SK-N-SH (cell line): ENCODE data around the gene PEX11G. TPM values are rescaled to one million over a fixed set of nuclear protein-coding genes. Genes with fewer than 3 reads are reported as not detected.

Source experiments
- CTCF ChIA-PET: fragments of 300-600, 350-600 bp; formaldehyde crosslinking; extraction: SDS; loops from one replicate; lab custom pipeline; 2021; lab: Yijun Ruan, JAX
- POLR2A ChIA-PET: fragments of 350-600 bp; sonication (Branson Sonifier 250); formaldehyde crosslinking; extraction: SDS; loops from one replicate; lab custom pipeline; 2020; ENCODE audit warnings: antibody characterized with exemption, inconsistent platforms; lab: Yijun Ruan, JAX
- DNase-seq: peaks from one replicate; pipeline ENCODE4 v3.0.0; 2012
- H2AFZ ChIP-seq: fragments of 200-600 bp; sonication (generic); 2 replicates; pipeline ENCODE4 v1.8.1; 2016; ENCODE audit warnings: antibody characterized with exemption, mild to moderate bottlenecking, low read depth
- H3F3A ChIP-seq: fragments of 200-600 bp; sonication (generic); replicated peaks from 2 replicates; pipeline ENCODE3; 2016; ENCODE audit warnings: antibody characterized with exemption, mild to moderate bottlenecking; ENCODE audit not compliant: insufficient read depth
- H3K27ac ChIP-seq, 2 experiments: fragments of 200-500 bp in 1 of 2; fragments of 200-600 bp in 1 of 2; sonication (Bioruptor generic) in 1 of 2; sonication (generic), shearing (Covaris generic) in 1 of 2; 2 replicates each; pipeline versions ENCODE4 v1.5.1 to v1.6.1; 2014 to 2016; ENCODE audit warnings: low read depth in 2 of 2, inconsistent platforms in 1 of 2, low read length in 1 of 2, mild to moderate bottlenecking in 1 of 2, mixed read lengths in 1 of 2
- H3K27me3 ChIP-seq: fragments of 200-600 bp; sonication (generic), shearing (Covaris generic); 2 replicates; pipeline ENCODE4 v1.6.1; 2016; ENCODE audit warnings: mixed run types; ENCODE audit not compliant: insufficient read depth
- H3K36me3 ChIP-seq, 2 experiments: fragments of 200-500 bp in 1 of 2; fragments of 200-600 bp in 1 of 2; sonication (Bioruptor generic) in 1 of 2; sonication (generic) in 1 of 2; replicated peaks in 1 of 2; 2 replicates each; pipeline versions ENCODE3 to v1.5.1; 2014 to 2016; ENCODE audit warnings: low read length in 1 of 2, mild to moderate bottlenecking in 1 of 2; ENCODE audit not compliant: insufficient read depth in 2 of 2, control insufficient read depth in 1 of 2
- H3K4me1 ChIP-seq, 2 experiments: fragments of 200-500 bp in 1 of 2; fragments of 200-600 bp in 1 of 2; sonication (Bioruptor generic) in 1 of 2; sonication (generic), shearing (Covaris generic) in 1 of 2; 2 replicates each; pipeline versions ENCODE4 v1.5.1 to v1.6.1; 2014 to 2016; ENCODE audit warnings: low read depth in 1 of 2, low read length in 1 of 2, mixed run types in 1 of 2; ENCODE audit not compliant: insufficient read depth in 2 of 2, control insufficient read depth in 1 of 2
- H3K4me2 ChIP-seq: fragments of 200-600 bp; sonication (generic), shearing (Covaris generic); 2 replicates; pipeline ENCODE4 v1.6.1; 2017; ENCODE audit warnings: mixed run types
- H3K4me3 ChIP-seq, 2 experiments: fragments of 200-500 bp in 1 of 2; fragments of 200-600 bp in 1 of 2; sonication (Bioruptor generic) in 1 of 2; sonication (generic), shearing (Covaris generic) in 1 of 2; 2 replicates each; pipeline versions ENCODE4 v1.5.1 to v1.8.1; 2014 to 2016; ENCODE audit warnings: low read depth in 2 of 2, inconsistent platforms in 1 of 2, low read length in 1 of 2, mild to moderate bottlenecking in 1 of 2, mixed read lengths in 1 of 2, moderate library complexity in 1 of 2
- H3K79me2 ChIP-seq: fragments of 200-600 bp; sonication (generic); 2 replicates; pipeline ENCODE4 v1.8.1; 2017; ENCODE audit warnings: mild to moderate bottlenecking; ENCODE audit not compliant: insufficient read depth
- H3K9ac ChIP-seq: fragments of 200-600 bp; sonication (generic); 2 replicates; pipeline ENCODE4 v1.6.1; 2017; ENCODE audit warnings: mixed run types
- H3K9me2 ChIP-seq: fragments of 200-600 bp; sonication (generic); 2 replicates; pipeline ENCODE4 v1.6.1; 2017; ENCODE audit warnings: mixed run types
- H3K9me3 ChIP-seq: fragments of 200-600 bp; sonication (generic); 2 replicates; pipeline ENCODE4 v1.6.1; 2017; ENCODE audit warnings: mixed run types, mild to moderate bottlenecking, moderate library complexity
- H4K20me1 ChIP-seq: fragments of 200-600 bp; sonication (generic); 2 replicates; pipeline ENCODE4 v1.6.1; 2017; ENCODE audit warnings: mild to moderate bottlenecking, mixed run types; ENCODE audit not compliant: insufficient read depth
- CHD2 ChIP-seq: fragments of 150-350 bp; IDR thresholded peaks from 2 replicates; pipeline ENCODE4 v1.6.1; 2018; ENCODE audit warnings: low read length; ENCODE audit not compliant: partially characterized antibody
- EP300 ChIP-seq, 2 experiments: IDR thresholded peaks; 2 replicates each; pipeline versions ENCODE4 v1.4.0 to v1.6.1; 2012; ENCODE audit warnings: borderline replicate concordance in 1 of 2, low read depth in 1 of 2, low read length in 1 of 2
- EZH2phosphoT487 ChIP-seq: fragments of 200-600 bp; sonication (generic); IDR thresholded peaks from 2 replicates; pipeline ENCODE4 v1.6.1; 2017; ENCODE audit warnings: low read depth, mixed run types, mild to moderate bottlenecking, antibody characterized with exemption, moderate library complexity, borderline replicate concordance
- FOXJ3 ChIP-seq: sonication (generic); formaldehyde crosslinking; IDR thresholded peaks from 2 replicates; pipeline ENCODE4 v1.5.1; 2020; ENCODE audit warnings: mild to moderate bottlenecking, missing genetic modification reagents
- FOXM1 ChIP-seq: IDR thresholded peaks from 2 replicates; pipeline ENCODE4 v1.4.0; 2012; ENCODE audit warnings: low read depth, mild to moderate bottlenecking
- GATA2 ChIP-seq: sonication (generic); formaldehyde crosslinking; IDR thresholded peaks from 2 replicates; pipeline ENCODE4 v1.5.0; 2020; ENCODE audit warnings: mild to moderate bottlenecking, missing genetic modification reagents
- IRF3 ChIP-seq: fragments of 150-350 bp; IDR thresholded peaks from 2 replicates; pipeline ENCODE4 v1.6.1; 2016; ENCODE audit warnings: mild to moderate bottlenecking, low read depth, low read length
- JUND ChIP-seq: IDR thresholded peaks from 2 replicates; pipeline ENCODE4 v1.4.0; 2012
- MAX ChIP-seq: IDR thresholded peaks from 2 replicates; pipeline ENCODE4 v1.4.0; 2012; ENCODE audit warnings: low read depth
- MEF2A ChIP-seq: IDR thresholded peaks from 2 replicates; pipeline ENCODE4 v1.4.0; 2012; ENCODE audit warnings: low read depth, borderline replicate concordance
- NFIC ChIP-seq: IDR thresholded peaks from 2 replicates; pipeline ENCODE4 v1.4.0; 2012; ENCODE audit warnings: borderline replicate concordance
- PBX3 ChIP-seq: IDR thresholded peaks from 2 replicates; pipeline ENCODE4; 2012
- POLR2AphosphoS5 ChIP-seq: IDR thresholded peaks from 2 replicates; pipeline ENCODE4 v1.6.1; 2012; ENCODE audit warnings: low read depth, low read length
- RCOR1 ChIP-seq: fragments of 150-350 bp; IDR thresholded peaks from 2 replicates; pipeline ENCODE4 v1.6.1; 2017; ENCODE audit warnings: antibody characterized with exemption, low read length
- SMC3 ChIP-seq: IDR thresholded peaks from 2 replicates; pipeline ENCODE4 v1.6.1; 2012; ENCODE audit warnings: low read depth, low read length, improper control_type of control experiment
- TAF1 ChIP-seq: IDR thresholded peaks from 2 replicates; pipeline ENCODE4 v1.6.1; 2012; ENCODE audit warnings: low read depth, mild to moderate bottlenecking, low read length, moderate library complexity, borderline replicate concordance
- TCF12 ChIP-seq: IDR thresholded peaks from 2 replicates; pipeline ENCODE4 v1.4.0; 2012
- TEAD4 ChIP-seq: IDR thresholded peaks from 2 replicates; pipeline ENCODE4 v1.4.0; 2012; ENCODE audit warnings: mild to moderate bottlenecking, borderline replicate concordance; ENCODE audit not compliant: insufficient read depth
- ZBTB33 ChIP-seq: IDR thresholded peaks from 2 replicates; pipeline ENCODE4 v1.4.0; 2012; ENCODE audit warnings: low read depth, borderline replicate concordance
- WGBS: methylation state at CpG from one replicate; pipeline ENCODE4 v1.1.6; 2017; ENCODE audit warnings: low lambda C conversion rate; 5-methylcytosine and 5-hydroxymethylcytosine counted together
- polyA plus RNA-seq, 3 experiments: library from polyadenylated mRNA; depleted of rRNA; stranded (reverse); fragments of >200 nt; gene quantifications; 2 replicates each; pipeline ENCODE4 v1.2.3, GENCODE V29; 2012

PEX11G gene
- polyA plus RNA-seq, 1 of the 3 experiments (the other 2 are of a cell fraction): 6.1 TPM

GRCh38 chr19:7524992-7525739 is 36.3 kb upstream of the PEX11G start:
- CTCF ChIA-PET: no interaction called here
- 97% methylated on average over 14 of the region's 20 CpGs for WGBS
- POLR2A ChIA-PET: no interaction called here

More at GRCh38 chr19:7524992-7525739, 36.3 kb upstream of the PEX11G start:
- H3K27ac ChIP-seq: no peak overlapping the region
- H3K79me2 ChIP-seq: peaks cover 7% of the 10 kb centered on the region
- H3F3A ChIP-seq: peaks cover 12% of the 10 kb centered on the region
- H2AFZ ChIP-seq: no peak overlapping the region
- peaks cover 5 to 14% of the 10 kb centered on the region in 2 experiments; a peak in 2 of 4 replicates for H3K4me1 ChIP-seq
- H3K9ac ChIP-seq: no peak overlapping the region
- DNase-seq: no peak
- TF ChIP-seq EZH2phosphoT487 (no peak), FOXM1 (no peak), JUND (no peak), MEF2A (no peak), MAX (no peak), TCF12 (no peak), NFIC (no peak), CHD2 (no peak), POLR2AphosphoS5 (no peak), ZBTB33 (no peak), TEAD4 (no peak), FOXJ3 (CRISPR knock-in tag) (no peak), PBX3 (no peak), EP300 (IDR thresholded peaks at IDR 0.05; ENCODE audit: borderline replicate concordance in 1 of 2, low read depth in 1 of 2, low read length in 1 of 2) (no peak), TAF1 (no peak), GATA2 (CRISPR knock-in tag) (no peak), SMC3 (no peak), IRF3 (no peak), RCOR1 (no peak)
- peaks cover 0 to 7% of the 10 kb centered on the region in 2 experiments for H3K36me3 ChIP-seq
- no peaks in the 10 kb centered on the region for H4K20me1 ChIP-seq
- no peak overlapping the region for H3K4me2 ChIP-seq
- no peaks in the 10 kb centered on the region for H3K9me3 ChIP-seq
- H3K27me3 ChIP-seq: no peaks in the 10 kb centered on the region
- H3K4me3 ChIP-seq: no peak overlapping the region
- no peaks in the 10 kb centered on the region for H3K9me2 ChIP-seq
